Ishikawa (cell line): ENCODE results near the gene ZNF484.

Source experiments
- CEBPB ChIP-seq: IDR thresholded peaks from 2 replicates; pipeline ENCODE4 v1.6.1; 2012
- CREB1 ChIP-seq: IDR thresholded peaks from 2 replicates; pipeline ENCODE4 v1.6.1; 2012; ENCODE audit warnings: low read depth
- EGR1 ChIP-seq: IDR thresholded peaks from 2 replicates; pipeline ENCODE4 v1.6.1; 2012
- EP300 ChIP-seq: IDR thresholded peaks from 2 replicates; pipeline ENCODE4 v1.6.1; 2012; ENCODE audit warnings: borderline replicate concordance
- FOXM1 ChIP-seq: IDR thresholded peaks from 2 replicates; pipeline ENCODE4 v1.6.1; 2012; ENCODE audit warnings: low read depth, borderline replicate concordance
- NFIC ChIP-seq: IDR thresholded peaks from 2 replicates; pipeline ENCODE4 v1.6.1; 2012
- RAD21 ChIP-seq: IDR thresholded peaks from 2 replicates; pipeline ENCODE4 v1.6.1; 2012; ENCODE audit warnings: low read depth
- TAF1 ChIP-seq: IDR thresholded peaks from 2 replicates; pipeline ENCODE4 v1.6.1; 2012; ENCODE audit warnings: low read depth, mild to moderate bottlenecking
- TCF12 ChIP-seq: IDR thresholded peaks from 2 replicates; pipeline ENCODE4 v1.6.1; 2012; ENCODE audit warnings: low read depth
- TEAD4 ChIP-seq: IDR thresholded peaks from 2 replicates; pipeline ENCODE4 v1.6.1; 2012
- USF1 ChIP-seq: IDR thresholded peaks from 2 replicates; pipeline ENCODE4 v1.6.1; 2012
- YY1 ChIP-seq: IDR thresholded peaks from 2 replicates; pipeline ENCODE4 v1.6.1; 2012; ENCODE audit warnings: low read depth
- ZBTB7A ChIP-seq: IDR thresholded peaks from 2 replicates; pipeline ENCODE4 v1.6.1; 2012; ENCODE audit warnings: low read depth
- TF ChIP-seq, protein P1 (sequence below): IDR thresholded peaks from 2 replicates; pipeline ENCODE4 v1.6.1; 2012
- TF ChIP-seq, protein P2 (sequence below): IDR thresholded peaks from 2 replicates; pipeline ENCODE4 v1.6.1; 2012; ENCODE audit warnings: low read depth, mild to moderate bottlenecking

The ZNF484 gene

DNA sequence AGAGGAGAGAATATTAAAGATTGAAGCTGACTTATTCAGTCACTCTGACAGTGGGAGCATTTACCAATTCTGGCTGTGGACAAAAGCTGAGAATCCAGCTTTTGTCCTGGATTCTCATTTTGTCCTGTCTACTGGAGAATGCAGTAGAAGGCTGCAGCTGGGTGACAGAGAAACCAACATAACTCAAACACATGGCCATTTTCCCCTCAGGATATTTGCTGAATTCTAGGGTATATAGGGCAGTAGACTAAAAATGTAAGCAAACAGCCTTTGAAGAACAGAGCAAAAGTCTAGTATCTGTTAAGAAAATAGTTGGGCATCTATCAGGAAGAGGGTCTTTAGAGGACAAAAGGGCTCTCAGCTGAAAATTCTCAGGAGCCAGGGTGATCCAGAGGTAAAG lies 20.6 kb downstream of the ZNF484 start:
- no peak for TF ChIP-seq RAD21
- no peak for TF ChIP-seq TEAD4
- no peak for TF ChIP-seq NFIC
- TF ChIP-seq TCF12, result no peak
- TF ChIP-seq FOXM1, result no peak
- no peak for TF ChIP-seq CREB1
- TF ChIP-seq TAF1, result no peak
- TF ChIP-seq, protein P1, sequence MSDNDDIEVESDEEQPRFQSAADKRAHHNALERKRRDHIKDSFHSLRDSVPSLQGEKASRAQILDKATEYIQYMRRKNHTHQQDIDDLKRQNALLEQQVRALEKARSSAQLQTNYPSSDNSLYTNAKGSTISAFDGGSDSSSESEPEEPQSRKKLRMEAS, result no peak
- no peak for TF ChIP-seq ZBTB7A
- TF ChIP-seq CEBPB, result no peak
- no peak for TF ChIP-seq EP300
- TF ChIP-seq, protein P2, sequence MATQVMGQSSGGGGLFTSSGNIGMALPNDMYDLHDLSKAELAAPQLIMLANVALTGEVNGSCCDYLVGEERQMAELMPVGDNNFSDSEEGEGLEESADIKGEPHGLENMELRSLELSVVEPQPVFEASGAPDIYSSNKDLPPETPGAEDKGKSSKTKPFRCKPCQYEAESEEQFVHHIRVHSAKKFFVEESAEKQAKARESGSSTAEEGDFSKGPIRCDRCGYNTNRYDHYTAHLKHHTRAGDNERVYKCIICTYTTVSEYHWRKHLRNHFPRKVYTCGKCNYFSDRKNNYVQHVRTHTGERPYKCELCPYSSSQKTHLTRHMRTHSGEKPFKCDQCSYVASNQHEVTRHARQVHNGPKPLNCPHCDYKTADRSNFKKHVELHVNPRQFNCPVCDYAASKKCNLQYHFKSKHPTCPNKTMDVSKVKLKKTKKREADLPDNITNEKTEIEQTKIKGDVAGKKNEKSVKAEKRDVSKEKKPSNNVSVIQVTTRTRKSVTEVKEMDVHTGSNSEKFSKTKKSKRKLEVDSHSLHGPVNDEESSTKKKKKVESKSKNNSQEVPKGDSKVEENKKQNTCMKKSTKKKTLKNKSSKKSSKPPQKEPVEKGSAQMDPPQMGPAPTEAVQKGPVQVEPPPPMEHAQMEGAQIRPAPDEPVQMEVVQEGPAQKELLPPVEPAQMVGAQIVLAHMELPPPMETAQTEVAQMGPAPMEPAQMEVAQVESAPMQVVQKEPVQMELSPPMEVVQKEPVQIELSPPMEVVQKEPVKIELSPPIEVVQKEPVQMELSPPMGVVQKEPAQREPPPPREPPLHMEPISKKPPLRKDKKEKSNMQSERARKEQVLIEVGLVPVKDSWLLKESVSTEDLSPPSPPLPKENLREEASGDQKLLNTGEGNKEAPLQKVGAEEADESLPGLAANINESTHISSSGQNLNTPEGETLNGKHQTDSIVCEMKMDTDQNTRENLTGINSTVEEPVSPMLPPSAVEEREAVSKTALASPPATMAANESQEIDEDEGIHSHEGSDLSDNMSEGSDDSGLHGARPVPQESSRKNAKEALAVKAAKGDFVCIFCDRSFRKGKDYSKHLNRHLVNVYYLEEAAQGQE, result no peak
- no peak for TF ChIP-seq EGR1
- TF ChIP-seq USF1, result no peak
- no peak for TF ChIP-seq YY1

- TF ChIP-seq EP300 (no peak), USF1 (no peak), RAD21 (no peak), FOXM1 (no peak), NFIC (no peak), EGR1 (no peak), TEAD4 (no peak), ZBTB7A (no peak), CREB1 (no peak), TCF12 (no peak)
- TF ChIP-seq, protein P1, result no peak
- TF ChIP-seq, protein P2, result no peak
Measured at GRCh38 chr9:92853716-92854115, 24.1 kb downstream of the ZNF484 start.

DNA sequence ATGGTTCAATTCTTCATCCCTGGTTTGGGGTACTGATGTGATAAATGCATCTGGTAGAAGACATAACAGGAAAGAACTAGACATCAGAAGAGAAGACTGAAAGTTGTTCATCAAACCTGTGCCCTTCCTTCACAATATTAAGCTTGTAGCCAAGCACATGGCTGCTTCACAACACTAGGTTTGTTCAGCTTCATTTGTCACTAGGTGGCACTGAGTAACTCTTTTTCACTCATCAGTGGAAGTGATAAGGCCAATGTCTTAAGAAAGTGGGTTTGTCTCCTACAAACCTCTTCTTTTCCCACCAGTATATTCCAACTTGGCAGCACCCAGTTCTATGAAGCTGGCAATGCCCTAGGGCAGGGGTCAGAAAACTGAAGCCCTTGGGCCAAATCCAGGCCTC lies 26.9 kb downstream of the ZNF484 start:
- TF ChIP-seq NFIC (no peak), TAF1 (no peak), CEBPB (no peak), USF1 (no peak), FOXM1 (no peak), TEAD4 (no peak), CREB1 (no peak), RAD21 (no peak), ZBTB7A (no peak)

DNA sequence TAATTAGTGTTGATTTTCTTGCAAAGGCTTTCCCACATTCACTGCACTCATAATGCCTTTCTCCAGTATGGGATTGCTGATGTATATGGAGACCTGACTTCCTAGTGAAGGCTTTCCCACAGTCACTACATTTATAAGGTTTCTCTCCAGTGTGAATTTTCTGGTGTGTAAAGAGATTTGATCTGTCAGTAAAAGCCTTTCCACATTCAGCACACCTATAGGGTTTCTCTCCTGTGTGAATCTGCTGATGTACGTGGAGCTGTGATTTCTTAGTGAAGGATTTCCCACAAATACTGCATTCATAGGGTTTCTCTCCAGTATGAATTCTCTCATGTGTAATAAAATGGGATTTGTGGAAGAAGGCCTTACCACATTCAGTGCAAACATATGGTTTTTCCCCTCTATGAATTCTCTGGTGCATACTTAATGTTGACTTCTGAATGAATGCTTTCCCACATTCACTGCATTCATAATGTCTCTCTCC lies 31.1 kb downstream of the ZNF484 start:
- peak; percentile 19; the same call in 1 of the 2 replicates for TF ChIP-seq TCF12
- TF ChIP-seq, protein P2, result no peak

- TF ChIP-seq EGR1 (no peak), USF1 (no peak), ZBTB7A (no peak), TEAD4 (no peak), FOXM1 (no peak), CREB1 (no peak), RAD21 (no peak), CEBPB (no peak), TAF1 (no peak), NFIC (no peak), YY1 (no peak), TCF12 (no peak), EP300 (no peak)
- TF ChIP-seq, protein P2, result no peak
- TF ChIP-seq, protein P1, result no peak
Measured at GRCh38 chr9:92837191-92837590, 40.6 kb downstream of the ZNF484 start.
